GM18511 (cell line): ENCODE results near the gene IFT43.
"Not testable (repeated sequence)": the region's sequence is repeated elsewhere in the genome, so short reads cannot be mapped to it uniquely, and the experiment has no call there.

Source experiments
- ATAC-seq: cut with Tn5 transposase; IDR thresholded peaks from one replicate; pipeline ENCODE4 v1.9.1; 2021; ENCODE audit warnings: mild to moderate bottlenecking, moderate library complexity; ENCODE audit not compliant: unreplicated experiment

IFT43 gene

GRCh38 chr14:76009627-76010026 lies 24.1 kb downstream of the IFT43 start:
- not testable (repeated sequence) for ATAC-seq

- no peak for ATAC-seq
Measured at GRCh38 chr14:76011930-76012329, 26.4 kb downstream of the IFT43 start.

DNA sequence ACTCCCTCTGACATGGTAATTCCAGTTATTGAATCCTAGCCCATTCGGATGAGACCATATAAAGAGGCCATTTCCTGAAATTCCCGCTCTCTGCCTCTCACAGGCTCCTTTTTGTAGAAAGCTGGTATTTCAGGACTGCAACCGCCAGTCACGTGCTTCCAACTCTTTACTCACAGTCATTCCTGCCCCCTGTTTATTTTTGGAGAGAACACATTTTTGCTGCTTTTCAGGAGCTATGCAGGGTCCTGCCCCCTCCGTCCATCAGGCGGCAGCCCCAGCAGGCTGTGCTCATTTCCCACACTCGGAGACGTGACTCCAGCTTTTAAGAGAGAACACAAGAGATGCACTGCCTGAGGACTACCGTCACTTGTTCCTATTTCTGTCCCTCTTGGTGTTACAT lies 26.8 kb downstream of the IFT43 start:
- no peak for ATAC-seq

DNA sequence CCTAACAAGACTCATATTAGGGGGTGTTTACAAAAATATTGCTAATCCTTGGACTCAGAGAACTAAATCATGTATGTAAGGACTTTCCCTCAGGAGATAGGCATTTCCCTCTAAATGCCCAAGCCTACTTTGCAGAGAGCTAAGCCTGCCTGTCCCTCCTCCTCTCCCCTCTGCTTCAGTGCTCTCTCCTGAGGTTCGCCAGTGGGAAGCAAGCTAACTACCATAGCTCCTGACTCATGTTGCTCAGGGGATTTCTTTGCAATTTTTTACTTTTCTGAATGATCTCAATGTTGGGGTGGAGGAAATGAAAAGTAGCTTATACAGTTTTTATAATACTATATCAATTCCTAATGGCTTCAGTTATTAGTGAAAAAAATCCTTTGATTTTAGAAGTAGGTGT lies 29.6 kb downstream of the IFT43 start:
- ATAC-seq = no peak

DNA sequence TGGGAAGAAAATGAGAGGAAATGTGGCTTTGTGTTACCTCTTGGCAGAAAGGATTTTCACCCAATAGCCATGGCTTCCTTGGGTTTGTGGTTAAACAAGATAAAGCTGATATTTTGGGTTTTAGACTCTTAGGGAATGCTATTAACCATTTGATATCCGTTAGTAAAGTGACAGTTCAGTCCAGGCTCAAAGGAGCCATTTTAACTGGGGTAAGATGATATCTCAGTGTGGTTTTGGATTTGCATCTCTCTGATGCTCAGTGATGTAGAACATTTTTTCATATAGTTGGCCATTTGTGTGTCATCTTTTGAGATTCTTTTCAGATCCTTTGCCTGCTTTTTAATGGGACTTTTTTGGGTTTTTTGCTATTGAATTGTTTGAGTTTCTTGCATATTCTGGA lies 30.1 kb downstream of the IFT43 start:
- ATAC-seq = no peak

DNA sequence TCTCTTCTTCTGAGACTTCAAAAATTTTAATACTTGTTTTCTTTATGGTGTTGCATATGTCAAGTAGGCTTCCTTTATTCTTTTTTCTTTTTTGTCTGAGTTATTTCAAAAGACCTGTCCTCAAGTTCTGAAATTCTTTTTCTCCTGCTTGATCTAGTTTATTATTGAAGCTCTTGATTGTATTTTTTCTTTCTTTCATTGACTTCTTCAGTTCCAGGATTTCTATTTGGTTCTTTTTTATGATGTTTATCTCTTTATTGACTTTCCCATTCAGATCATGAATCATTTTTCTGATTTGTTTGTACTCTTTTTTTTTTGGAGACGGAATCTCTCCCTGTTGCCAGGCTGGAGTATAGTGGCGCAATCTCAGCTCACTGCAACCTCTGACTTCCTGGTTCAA lies 34.1 kb downstream of the IFT43 start:
- no peak for ATAC-seq

DNA sequence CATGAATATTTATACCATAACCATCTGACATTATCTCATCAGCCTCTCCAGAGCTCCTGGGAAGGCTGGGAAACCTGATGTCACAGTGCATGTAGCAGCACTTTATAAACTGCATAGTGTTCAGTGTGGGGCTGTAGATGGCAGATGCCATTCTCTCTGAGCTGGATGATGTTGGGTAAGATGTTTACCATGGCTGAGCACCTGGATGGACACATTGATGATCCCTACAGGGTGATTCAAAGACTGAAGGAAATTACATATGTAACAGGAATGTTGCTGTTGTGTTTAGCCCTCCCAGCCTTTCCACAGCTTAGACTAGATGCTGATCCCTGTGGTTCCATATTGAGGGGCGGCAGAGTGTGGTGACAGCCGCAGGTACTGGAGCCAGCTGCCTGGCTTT lies 37.4 kb downstream of the IFT43 start:
- no peak for ATAC-seq

DNA sequence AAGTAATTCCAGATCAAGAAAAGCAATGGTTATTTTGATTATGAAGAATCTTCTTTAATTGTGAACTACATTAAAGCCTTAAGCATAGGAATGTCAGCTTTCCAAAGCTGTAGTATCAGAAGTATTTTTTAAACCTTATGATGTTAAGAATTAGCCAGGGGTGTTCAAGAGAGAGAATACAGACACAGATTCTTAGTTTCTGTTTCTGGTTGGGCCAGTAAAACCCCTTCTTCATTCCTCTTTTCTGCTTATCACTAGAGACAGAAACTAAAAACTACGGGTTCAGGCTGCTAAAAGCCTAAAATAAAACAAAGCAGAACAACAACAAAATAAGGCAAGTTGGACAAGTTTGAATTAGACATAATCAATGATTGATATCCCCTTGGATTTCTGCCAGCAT lies 38.2 kb downstream of the IFT43 start:
- ATAC-seq = peak; percentile 48

DNA sequence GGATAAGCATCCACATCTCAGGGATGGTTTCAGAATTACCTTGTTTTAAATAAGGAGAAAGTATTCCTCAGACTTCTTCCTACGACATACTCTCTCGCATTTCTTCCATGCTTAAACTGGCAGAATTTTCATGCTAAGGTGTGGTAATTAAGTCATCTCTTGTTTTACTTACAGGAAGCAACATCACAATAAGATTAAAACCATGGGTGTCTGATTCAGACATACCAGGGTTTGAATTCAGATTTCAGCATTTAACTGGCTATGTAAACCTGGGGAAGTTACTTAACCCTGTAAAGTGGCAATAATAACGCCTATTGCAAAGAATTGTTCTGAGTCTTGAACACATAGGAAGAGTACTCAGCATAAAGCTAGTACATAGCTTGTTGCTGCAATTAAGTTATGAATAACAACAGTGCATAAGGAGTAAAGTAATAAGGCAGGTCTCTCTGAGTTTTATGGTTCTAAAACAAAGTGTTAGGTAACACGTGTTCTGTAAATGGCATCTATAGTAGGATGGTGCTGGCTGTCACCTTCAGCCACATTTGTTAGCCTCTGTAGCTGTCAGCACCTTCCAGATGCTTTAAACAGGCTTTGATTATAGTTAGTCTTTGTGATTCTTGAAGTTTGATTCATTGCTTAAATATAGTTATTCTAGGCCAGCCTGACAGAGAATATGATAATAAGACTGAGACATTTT lies 38.8 kb downstream of the IFT43 start:
- no peak for ATAC-seq

DNA sequence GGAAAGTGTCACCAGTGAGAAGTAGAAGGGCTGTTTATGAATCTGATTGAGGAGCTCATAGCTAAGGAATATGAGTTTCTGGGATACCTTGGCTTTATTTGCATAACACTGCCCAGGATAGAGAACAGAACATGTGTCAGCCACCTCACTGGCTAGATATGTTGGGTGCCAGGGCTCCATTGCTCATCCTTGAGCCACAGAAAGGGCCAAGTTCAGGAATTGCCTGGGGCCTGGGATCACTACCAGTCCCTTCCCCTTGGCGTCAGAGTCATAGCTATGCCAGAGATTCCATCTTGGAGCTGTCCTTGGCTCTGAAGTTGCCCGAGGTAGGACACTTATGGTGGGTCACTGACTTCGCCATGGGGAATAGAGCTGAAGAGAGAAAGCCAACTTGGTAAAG lies 49.0 kb downstream of the IFT43 start:
- ATAC-seq = no peak

DNA sequence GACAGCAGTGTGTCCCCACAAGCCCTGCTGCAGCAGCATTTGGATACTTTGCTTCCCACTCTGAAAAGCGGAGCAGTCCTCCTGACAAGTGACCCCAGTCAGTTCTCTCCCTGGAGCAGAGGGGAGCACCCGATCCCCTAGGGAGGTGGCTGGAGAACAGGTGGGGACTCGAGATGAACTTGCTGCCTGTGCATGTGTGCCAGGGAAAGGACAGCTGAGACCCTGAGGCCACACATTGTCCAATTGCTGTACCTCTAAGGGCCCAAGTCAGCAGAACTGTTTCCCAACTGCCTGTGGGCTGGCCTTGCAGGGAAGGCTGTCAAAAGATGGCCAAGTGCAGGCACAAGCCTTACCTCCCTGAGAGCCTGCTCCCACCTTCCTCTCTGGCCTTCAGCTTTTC lies 55.1 kb downstream of the IFT43 start:
- ATAC-seq = no peak

DNA sequence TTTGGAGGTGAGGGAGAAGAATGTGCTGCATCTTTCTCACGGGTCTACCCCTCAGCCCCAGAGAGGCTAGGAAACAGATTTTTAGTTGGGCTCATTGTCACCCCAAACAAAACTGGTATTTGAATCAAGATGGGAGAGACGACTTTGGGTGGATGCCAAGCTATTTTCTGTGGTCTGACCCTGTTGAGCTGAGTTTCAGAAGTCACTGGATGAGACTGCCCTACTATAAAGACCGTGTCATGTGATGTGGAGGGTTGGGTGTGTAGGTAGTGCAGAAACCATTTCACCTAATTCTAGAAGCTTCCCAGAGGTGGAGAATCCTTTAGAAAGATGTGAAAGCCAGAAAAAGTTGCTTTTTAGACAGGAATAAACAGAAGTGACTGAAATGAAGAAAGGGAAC lies 60.2 kb downstream of the IFT43 start:
- no peak for ATAC-seq

DNA sequence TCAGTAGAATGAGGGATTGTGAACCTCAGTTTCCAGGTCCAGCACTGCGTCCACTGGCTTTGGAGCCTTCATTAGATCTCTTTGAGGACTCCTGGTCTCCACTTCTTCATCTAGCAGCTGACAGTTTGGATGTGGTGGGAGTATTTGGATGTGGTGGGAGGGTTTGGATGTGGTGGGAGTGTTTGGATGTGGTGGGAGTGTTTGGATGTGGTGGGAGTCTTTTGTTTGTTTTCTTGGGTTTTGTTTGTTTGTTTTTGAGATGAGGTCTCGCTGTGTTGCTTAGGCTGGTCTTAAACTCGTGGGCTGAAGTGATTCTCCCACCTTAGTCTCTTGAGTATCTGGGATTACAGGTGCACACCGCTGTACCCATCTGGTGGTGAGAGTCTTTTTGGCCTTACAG lies 64.7 kb downstream of the IFT43 start:
- ATAC-seq = no peak

GRCh38 chr14:76050797-76051392 lies 65.3 kb downstream of the IFT43 start:
- no peak for ATAC-seq

- ATAC-seq = no peak
Measured at GRCh38 chr14:76051717-76052465, 66.3 kb downstream of the IFT43 start.

GRCh38 chr14:76053572-76054355 lies 68.2 kb downstream of the IFT43 start:
- ATAC-seq = no peak

GRCh38 chr14:76055330-76055729 lies 69.8 kb downstream of the IFT43 start:
- no peak for ATAC-seq

DNA sequence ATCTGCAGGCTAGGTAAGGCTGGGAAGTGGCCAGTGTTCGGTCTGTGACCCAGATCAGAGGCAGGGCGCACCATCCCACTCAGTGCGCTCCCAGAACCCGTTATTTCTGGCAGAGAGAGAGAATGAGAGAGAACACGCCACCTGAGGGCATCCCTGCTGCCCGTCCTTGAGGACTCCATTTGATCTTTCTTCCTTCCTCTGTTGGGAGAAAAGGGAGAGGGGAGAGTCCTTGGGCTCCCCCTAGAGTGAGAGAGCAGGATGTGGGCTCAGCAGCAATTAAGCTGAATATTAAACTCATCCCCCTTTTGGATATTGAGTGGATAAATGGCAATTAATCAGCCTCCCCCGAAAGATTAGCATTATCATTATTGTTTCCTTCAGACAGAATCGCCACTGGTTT lies 70.6 kb downstream of the IFT43 start:
- no peak for ATAC-seq

DNA sequence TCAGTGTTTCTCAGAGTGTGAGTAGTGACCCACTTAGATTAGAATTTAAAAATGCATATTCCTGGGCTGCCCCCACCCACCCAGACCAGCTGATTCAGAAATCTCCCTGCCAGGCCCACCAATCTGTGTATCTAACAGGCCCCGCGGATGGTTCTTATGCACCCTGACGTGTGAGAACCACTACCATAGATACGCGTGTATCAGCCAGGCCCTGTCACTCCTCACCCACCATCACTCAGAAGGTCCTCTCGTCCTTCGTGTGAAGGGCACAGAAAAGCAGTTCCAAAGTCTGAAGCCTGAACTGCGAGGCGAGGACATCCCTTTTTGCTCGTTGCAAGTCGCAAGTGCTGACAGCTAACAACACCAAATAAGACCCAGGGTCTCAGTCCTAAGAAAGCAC lies 72.4 kb downstream of the IFT43 start:
- ATAC-seq = no peak

DNA sequence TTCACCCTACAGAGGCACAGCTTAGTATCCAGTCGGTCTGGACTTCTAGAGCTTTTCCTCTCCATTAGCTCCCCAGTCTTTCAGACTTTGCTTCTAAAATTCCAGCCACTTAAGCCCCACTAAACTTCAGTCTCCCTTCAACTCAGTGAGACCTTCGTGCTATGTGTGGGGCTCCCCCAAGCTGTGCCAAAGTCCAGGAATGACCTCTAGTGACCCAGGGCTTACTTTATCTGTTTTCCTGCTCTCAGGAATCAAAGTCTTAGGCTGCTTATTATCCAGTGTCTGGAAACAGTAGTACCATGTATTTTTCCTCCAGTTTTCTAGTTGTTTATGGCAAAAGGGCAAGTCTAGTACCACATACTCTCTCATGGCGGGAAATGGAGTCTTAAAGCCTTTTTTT lies 77.8 kb downstream of the IFT43 start:
- no peak for ATAC-seq

- ATAC-seq = no peak
Measured at GRCh38 chr14:76065519-76065918, 80.0 kb downstream of the IFT43 start.

DNA sequence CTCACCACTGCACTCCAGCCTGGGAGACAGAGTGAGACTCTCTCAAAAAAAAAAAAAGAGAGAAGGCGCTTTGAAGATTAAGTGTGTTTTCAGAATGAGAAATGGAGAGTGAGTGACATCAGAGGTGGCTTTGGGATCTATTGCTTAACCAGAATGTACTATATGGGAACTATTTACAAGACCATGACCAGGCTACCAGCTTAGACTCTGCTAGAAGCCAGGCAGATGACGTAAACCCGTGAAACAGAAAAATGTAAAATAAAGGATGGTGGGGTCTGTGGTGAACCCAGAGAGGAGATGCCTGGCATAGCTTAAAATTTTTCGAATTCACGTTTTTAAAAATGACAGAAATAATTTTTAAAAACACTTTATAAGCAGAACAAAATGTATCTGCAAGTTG lies 82.0 kb downstream of the IFT43 start:
- no peak for ATAC-seq
